ENCODE data around the gene OR6C75.
A peak's percentile ranks its signal among the peaks of the same experiment; 100 is the strongest.

The OR6C75 gene

DNA sequence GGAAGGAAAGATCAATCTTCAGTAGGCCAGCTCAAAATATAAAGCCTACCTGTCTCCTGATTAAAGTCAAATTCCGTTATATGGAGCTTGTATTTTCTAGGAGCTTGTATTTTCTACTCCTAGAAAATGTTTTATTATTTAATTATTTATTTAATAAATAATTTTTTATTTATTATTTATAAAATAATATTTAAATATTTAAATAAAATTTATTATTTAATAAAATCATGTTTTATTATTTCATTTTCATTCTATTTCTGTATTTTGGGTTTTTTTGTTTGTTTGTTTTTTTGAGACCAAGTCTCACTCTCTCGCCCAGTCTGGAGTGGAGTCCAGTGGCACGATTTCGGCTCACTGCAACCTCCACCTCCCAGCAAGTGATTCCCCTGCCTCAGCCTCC, 9.7 kb downstream of the OR6C75 start:
- CTCF ChIA-PET, result interaction anchor here (0.6 kb wide), 1 partner anchor 26 kb away, joined by 3 read pairs; no protein-coding TSS in a partner anchor
- Histone ChIP-seq H3K27ac (ENCODE audit: extremely low read depth, low read depth, low read length) (no peak overlapping the region), H3K4me1 (ENCODE audit: control insufficient read depth, insufficient read depth, low read length) (no peaks in the 10 kb centered on the region), H3K9me3 (ENCODE audit: control insufficient read depth, insufficient read depth, low read depth, low read length) (no peaks in the 10 kb centered on the region), H3K36me3 (ENCODE audit: control insufficient read depth in 2 of 2, insufficient read depth in 1 of 2, low read length in 2 of 2) (no peaks in the 10 kb centered on the region), H3K4me3 (ENCODE audit: low read depth, low read length) (no peak overlapping the region)
- POLR2A ChIA-PET, result no interaction called here
- TF ChIP-seq ZNF513 (tag by site-specific recombination; IDR thresholded peaks at IDR 0.05), result no peak
- TF ChIP-seq ZNF10 (tag by site-specific recombination; IDR thresholded peaks at IDR 0.05), result no peak

- ChIA-PET CTCF (no interaction called here), POLR2A (no interaction called here)
- Histone ChIP-seq H3K4me1 (ENCODE audit: control insufficient read depth, insufficient read depth, low read length) (no peaks in the 10 kb centered on the region), H3K27ac (ENCODE audit: extremely low read depth, low read depth, low read length) (no peak overlapping the region), H3K9me3 (ENCODE audit: control insufficient read depth, insufficient read depth, low read depth, low read length) (no peaks in the 10 kb centered on the region), H3K4me3 (ENCODE audit: low read depth, low read length) (no peak overlapping the region), H3K36me3 (ENCODE audit: control insufficient read depth in 2 of 2, insufficient read depth in 1 of 2, low read length in 2 of 2) (no peaks in the 10 kb centered on the region)
- TF ChIP-seq OSR2 (tag by site-specific recombination; IDR thresholded peaks at IDR 0.05) (no peak), ZNF366 (tag by site-specific recombination; conservative IDR thresholded peaks at IDR 0.05) (0 out of 2 replicates have a peak, but pooled peaks have one; percentile 23)
These were observed 23.1 kb downstream of the OR6C75 start for GRCh38 chr12:55385891-55386290.

DNA sequence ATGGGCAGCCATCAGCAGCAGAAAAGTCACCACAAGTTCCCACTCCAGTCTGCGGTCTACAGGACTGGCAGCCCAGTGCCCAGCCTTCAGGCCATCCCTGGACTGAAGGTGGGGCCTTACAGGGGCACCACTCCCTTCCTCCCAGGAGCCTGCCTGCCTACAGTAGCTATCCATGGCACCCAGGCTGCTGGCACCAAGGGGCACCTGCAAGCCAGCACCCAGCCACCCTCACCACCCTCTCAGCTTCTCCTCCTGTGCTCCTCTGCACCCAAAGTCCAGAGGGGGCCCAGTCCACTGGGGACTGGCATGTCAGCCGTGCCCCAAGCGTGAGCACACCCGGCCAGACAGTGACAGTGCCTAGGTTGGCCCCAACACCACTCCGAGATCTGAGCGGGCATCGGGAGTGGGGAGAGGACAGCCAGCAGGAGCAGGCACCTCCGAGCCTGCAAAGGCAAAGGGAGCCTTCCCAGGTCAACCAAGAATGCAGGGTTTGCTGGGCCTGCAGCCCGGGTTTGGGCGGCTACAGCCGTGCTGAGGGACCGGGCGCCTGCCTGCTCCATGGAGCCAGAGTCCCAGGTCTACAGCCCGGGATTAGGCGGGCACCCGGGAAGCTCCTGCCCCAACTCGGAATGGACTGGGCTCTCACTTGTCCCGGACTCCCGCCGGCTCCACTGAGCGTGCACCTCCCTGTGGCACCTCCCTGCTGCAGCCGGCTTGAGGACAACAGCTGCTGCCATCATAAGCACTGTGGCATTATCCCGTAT, 29.4 kb downstream of the OR6C75 start:
- no peak for TF ChIP-seq ZNF140 (tag by site-specific recombination; IDR thresholded peaks at IDR 0.05)
- ChIA-PET POLR2A (no interaction called here), CTCF (interaction anchor here (0.6 to 0.8 kb wide), 2 partner anchors 27 to 77 kb away, joined by 3 to 4 read pairs; no protein-coding TSS in a partner anchor)
- no peak overlapping the region for H3K27ac ChIP-seq (ENCODE audit: extremely low read depth, low read depth, low read length)
- no peak overlapping the region for H3K4me3 ChIP-seq (ENCODE audit: low read depth, low read length)
- no peaks in the 10 kb centered on the region for H3K4me1 ChIP-seq (ENCODE audit: control insufficient read depth, insufficient read depth, low read length)
- no peaks in the 10 kb centered on the region for H3K9me3 ChIP-seq (ENCODE audit: control insufficient read depth, insufficient read depth, low read depth, low read length)
- H3K36me3 ChIP-seq (ENCODE audit: control insufficient read depth in 2 of 2, insufficient read depth in 1 of 2, low read length in 2 of 2), result no peaks in the 10 kb centered on the region

GRCh38 chr12:55396326-55396725, 33.6 kb downstream of the OR6C75 start:
- no peaks in the 10 kb centered on the region for H3K9me3 ChIP-seq (ENCODE audit: control insufficient read depth, insufficient read depth, low read depth, low read length)
- CTCF ChIA-PET, result no interaction called here
- H3K4me1 ChIP-seq (ENCODE audit: control insufficient read depth, insufficient read depth, low read length), result no peaks in the 10 kb centered on the region
- H3K36me3 ChIP-seq (ENCODE audit: control insufficient read depth in 2 of 2, insufficient read depth in 1 of 2, low read length in 2 of 2), result no peaks in the 10 kb centered on the region
- TF ChIP-seq ZNF274 (IDR thresholded peaks at IDR 0.05; ENCODE audit: low read length) (no peak), ZNF274 (tag by site-specific recombination; IDR thresholded peaks at IDR 0.05; ENCODE audit: borderline replicate concordance) (no peak), ZNF214 (tag by site-specific recombination; IDR thresholded peaks at IDR 0.05; ENCODE audit: borderline replicate concordance) (no peak), ZNF830 (tag by site-specific recombination; IDR thresholded peaks at IDR 0.05; ENCODE audit: low read depth) (no peak), REST (tag by site-specific recombination; IDR thresholded peaks at IDR 0.05) (no peak), HOXA7 (CRISPR knock-in tag; IDR thresholded peaks at IDR 0.05; ENCODE audit: borderline replicate concordance) (no peak), ZNF776 (tag by site-specific recombination; IDR thresholded peaks at IDR 0.05; ENCODE audit: borderline replicate concordance) (no peak), ZNF302 (tag by site-specific recombination; IDR thresholded peaks at IDR 0.05; ENCODE audit: low read depth) (no peak), KLF17 (tag by site-specific recombination; IDR thresholded peaks at IDR 0.05) (no peak), ZNF624 (tag by site-specific recombination; IDR thresholded peaks at IDR 0.05) (no peak), ZNF169 (tag by site-specific recombination; IDR thresholded peaks at IDR 0.05) (no peak), ZNF571 (tag by site-specific recombination; IDR thresholded peaks at IDR 0.05) (no peak)
- TF ChIP-seq, protein P1, sequence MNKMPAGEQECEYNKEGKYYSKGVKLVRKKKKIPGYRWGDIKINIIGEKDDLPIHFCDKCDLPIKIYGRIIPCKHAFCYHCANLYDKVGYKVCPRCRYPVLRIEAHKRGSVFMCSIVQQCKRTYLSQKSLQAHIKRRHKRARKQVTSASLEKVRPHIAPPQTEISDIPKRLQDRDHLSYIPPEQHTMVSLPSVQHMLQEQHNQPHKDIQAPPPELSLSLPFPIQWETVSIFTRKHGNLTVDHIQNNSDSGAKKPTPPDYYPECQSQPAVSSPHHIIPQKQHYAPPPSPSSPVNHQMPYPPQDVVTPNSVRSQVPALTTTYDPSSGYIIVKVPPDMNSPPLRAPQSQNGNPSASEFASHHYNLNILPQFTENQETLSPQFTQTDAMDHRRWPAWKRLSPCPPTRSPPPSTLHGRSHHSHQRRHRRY (tag by site-specific recombination; IDR thresholded peaks at IDR 0.05), result no peak
- H3K27ac ChIP-seq (ENCODE audit: extremely low read depth, low read depth, low read length), result no peak overlapping the region
- POLR2A ChIA-PET, result no interaction called here
- no peak overlapping the region for H3K4me3 ChIP-seq (ENCODE audit: low read depth, low read length)
